ENCODE measurements around the gene INTS1. TPM values are rescaled to one million over a fixed set of nuclear protein-coding genes. Genes with fewer than 3 reads are reported as not detected.

The INTS1 gene
- total RNA-seq, 2 donors from 2014 or later: 29.0 to 47.0 TPM

DNA sequence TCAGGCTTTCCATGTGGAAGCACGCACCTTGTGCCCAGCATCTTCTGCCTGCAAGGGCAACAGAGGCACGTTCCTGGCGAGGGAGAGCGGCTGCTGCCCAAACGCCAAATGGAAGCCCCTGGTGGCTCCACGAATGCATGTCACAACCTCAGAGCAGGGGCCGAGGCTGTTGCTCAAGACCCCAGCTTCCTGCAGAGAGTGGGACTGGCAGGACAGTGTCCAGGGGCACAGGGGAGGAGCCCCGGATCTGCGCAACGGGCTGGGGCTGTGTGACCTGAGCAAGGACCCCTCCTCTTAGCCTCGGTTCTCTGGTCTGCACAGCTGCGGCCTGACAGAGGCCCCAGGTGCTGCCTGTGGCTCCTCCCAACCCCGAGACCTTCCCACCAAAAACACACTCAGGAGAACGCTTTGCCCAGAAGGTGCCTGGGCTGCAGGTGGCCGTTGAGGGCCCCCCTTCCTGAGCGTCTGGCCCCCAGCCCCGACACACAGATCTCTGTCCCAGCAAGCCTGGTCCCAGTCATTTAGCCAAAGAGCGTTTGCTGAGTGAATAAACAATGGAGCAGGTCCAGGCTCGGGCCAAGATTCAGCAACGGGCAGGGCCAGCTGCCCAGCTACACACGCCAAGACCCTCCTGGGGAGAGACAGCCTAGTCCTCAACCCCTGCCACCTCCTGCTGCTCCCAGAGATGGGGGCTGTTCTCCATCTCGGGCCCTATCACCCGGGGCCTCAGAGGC, 46.1 kb downstream of the INTS1 start:
- H3K27ac ChIP-seq: peak overlapping the region; percentile 84 to 94
- H3K4me1 ChIP-seq: peaks cover 0 to 83% of the 10 kb centered on the region in 2 donors
- no peak for DNase-seq (ENCODE audit: low spot score)
- no peaks in the 10 kb centered on the region for H3K36me3 ChIP-seq
- peak overlapping the region; percentile 91 to 95 for H3K4me3 ChIP-seq
- H3K9me3 ChIP-seq: no peaks in the 10 kb centered on the region
- no peaks in the 10 kb centered on the region for H3K27me3 ChIP-seq
- TF ChIP-seq CTCF (IDR thresholded peaks at IDR 0.05): no peak

GRCh38 chr7:1457059-1457948, 46.9 kb downstream of the INTS1 start:
- peaks cover 0 to 79% of the 10 kb centered on the region in 2 donors for H3K4me1 ChIP-seq
- no peaks in the 10 kb centered on the region for H3K27me3 ChIP-seq
- H3K27ac ChIP-seq: no peak overlapping the region
- no peaks in the 10 kb centered on the region for H3K36me3 ChIP-seq
- peak overlapping the region in 1 of 2 donors; percentile 95 for H3K4me3 ChIP-seq
- no peaks in the 10 kb centered on the region for H3K9me3 ChIP-seq
- no peak for DNase-seq (ENCODE audit: low spot score)
- no peak for TF ChIP-seq CTCF (IDR thresholded peaks at IDR 0.05)

DNA sequence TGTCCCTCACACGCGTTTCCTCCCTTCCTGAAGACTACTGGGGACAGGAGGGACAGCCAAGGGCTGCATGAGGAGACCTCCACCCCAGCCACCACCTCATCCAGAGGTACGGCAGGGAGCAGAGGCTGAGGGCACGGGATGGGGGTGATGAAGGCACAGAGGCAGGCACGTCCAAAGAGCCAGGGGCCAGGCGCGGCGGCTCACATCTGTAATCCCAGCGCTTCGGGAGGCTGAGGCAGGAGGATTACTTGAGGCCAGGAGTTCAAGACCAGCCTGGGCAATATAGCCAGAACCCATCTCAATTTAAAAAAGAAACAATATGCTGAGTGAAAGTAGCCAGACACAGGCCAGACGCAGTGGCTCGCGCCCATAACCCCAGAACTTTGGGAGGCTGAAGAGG, 48.2 kb downstream of the INTS1 start:
- no peaks in the 10 kb centered on the region for H3K27me3 ChIP-seq
- no peak for DNase-seq (ENCODE audit: low spot score)
- H3K4me3 ChIP-seq: no peak overlapping the region
- no peak for TF ChIP-seq CTCF (IDR thresholded peaks at IDR 0.05)
- no peak overlapping the region for H3K27ac ChIP-seq
- H3K4me1 ChIP-seq: peaks cover 0 to 65% of the 10 kb centered on the region in 2 donors
- no peaks in the 10 kb centered on the region for H3K36me3 ChIP-seq
- H3K9me3 ChIP-seq: no peaks in the 10 kb centered on the region

DNA sequence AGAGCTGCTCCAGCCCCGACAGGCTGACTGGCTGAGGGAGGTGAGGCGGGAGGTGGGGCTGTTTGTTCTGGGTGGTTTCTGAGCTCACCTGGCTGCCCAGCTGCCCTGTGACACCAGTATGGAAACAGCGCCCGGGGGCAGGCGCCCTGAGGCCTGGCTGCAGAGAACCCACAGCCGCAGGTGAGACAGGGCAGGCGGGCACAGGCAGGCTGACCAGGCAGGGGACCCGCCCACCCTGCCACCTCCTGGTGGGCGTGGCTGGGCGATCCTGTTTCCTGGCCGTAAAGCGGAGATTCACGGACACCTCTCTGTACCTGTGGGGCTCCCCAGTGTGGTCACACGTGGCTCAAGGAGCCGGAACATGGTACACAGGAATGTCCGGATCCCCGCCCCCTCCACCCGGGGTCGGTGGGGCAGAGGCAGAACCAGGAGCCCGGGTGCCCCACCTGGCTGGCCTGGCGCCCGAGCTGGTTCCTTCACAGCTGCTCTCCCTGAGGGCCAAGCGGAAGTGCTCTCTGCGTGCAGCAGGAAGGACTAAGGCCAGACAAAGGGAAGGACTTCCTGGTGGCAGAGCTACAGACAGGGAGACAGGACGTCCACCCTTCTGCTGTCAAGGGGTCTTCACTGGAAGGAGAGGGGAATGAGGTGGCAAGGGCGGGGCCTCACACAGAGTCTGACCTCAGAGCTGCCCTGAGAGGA, 48.8 kb downstream of the INTS1 start:
- no peaks in the 10 kb centered on the region for H3K27me3 ChIP-seq
- H3K4me1 ChIP-seq: peaks cover 0 to 60% of the 10 kb centered on the region in 2 donors
- DNase-seq (ENCODE audit: low spot score): no peak
- H3K27ac ChIP-seq: peak overlapping the region; percentile 32 to 51
- no peak overlapping the region for H3K4me3 ChIP-seq
- H3K36me3 ChIP-seq: no peaks in the 10 kb centered on the region
- no peak for TF ChIP-seq CTCF (IDR thresholded peaks at IDR 0.05)
- H3K9me3 ChIP-seq: no peaks in the 10 kb centered on the region

DNA sequence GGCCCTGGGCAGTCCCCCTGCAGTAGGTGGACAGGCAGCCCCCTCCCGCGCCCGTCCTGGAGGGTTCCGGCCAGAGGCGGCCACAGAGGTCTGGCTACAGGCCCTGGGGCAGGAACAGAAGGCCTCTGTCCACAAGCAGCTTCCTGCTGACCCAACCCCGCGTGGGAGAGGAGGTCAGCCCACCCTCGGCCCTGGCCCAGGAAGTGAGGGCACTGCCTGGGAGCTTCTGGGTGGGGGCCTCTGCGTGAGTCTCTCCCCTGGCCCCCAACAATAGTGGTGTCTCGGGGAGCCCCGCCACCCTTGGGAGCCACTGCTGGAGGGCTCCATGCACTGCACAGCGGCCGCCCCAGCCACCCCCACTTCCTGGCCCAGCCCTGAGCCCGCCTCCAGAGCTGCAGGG, 49.6 kb downstream of the INTS1 start:
- H3K36me3 ChIP-seq: no peaks in the 10 kb centered on the region
- no peaks in the 10 kb centered on the region for H3K9me3 ChIP-seq
- peaks cover 0 to 54% of the 10 kb centered on the region in 2 donors for H3K4me1 ChIP-seq
- H3K27me3 ChIP-seq: no peaks in the 10 kb centered on the region
- peak overlapping the region; percentile 29 to 51 for H3K27ac ChIP-seq
- DNase-seq (ENCODE audit: low spot score): no peak
- peak overlapping the region in 1 of 2 donors; percentile 21 for H3K4me3 ChIP-seq
- TF ChIP-seq CTCF (IDR thresholded peaks at IDR 0.05): no peak
